ENCODE measurements around the gene RABGAP1. TPM values are rescaled to one million over a fixed set of nuclear protein-coding genes. Genes with fewer than 3 reads are reported as not detected.
A peak's percentile ranks its signal among the peaks of the same experiment; 100 is the strongest.

Gene RABGAP1
- total and polyA plus RNA-seq, 8 donors: 52.6 to 85.9 (median 76.2) TPM

DNA sequence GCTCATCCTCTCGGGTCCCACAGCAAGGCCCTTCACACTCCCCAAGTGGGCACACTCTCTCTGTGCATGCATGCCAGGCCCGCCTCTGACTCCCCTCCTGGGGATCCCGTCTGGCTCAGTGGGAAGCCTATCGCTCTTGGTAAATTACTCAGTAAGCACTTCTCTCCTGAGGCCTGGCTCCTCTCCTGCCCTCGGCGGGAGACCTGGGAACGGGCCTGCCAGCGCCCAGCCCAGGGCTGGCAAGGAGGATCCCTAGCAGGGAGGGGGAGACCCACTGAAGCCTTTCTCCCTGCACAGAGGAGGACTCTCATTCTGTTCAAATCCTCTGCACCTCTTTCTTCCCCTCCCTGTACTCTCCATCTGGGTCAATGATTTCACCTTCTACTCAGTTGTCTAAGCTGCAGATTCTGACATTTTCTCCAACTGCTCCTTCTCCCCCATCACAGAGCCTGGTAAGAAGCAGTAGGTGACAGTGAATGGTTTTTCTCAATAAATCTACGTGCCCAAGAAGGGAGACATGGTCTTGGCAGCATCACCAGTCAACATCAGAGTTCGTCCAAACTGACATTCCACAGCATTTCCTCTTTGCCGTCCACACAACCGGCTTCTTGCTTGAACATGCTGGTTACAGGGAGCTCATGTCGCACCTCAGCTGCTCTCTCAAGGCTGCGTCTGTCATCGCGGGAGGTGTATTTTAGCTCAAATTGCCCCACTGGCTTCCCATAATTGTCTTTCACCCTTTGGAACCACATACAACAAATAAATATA, 174.5 kb downstream of the RABGAP1 start:
- Histone ChIP-seq H3K27me3 (no peaks in the 10 kb centered on the region), H3K27ac (no peak overlapping the region), H3K4me1 (no peaks in the 10 kb centered on the region), H3K9me3 (no peaks in the 10 kb centered on the region), H3K4me3 (no peak overlapping the region), H3K36me3 (no peaks in the 10 kb centered on the region)
- DNase-seq (no peak), ATAC-seq (no peak)
- TF ChIP-seq, protein P1, sequence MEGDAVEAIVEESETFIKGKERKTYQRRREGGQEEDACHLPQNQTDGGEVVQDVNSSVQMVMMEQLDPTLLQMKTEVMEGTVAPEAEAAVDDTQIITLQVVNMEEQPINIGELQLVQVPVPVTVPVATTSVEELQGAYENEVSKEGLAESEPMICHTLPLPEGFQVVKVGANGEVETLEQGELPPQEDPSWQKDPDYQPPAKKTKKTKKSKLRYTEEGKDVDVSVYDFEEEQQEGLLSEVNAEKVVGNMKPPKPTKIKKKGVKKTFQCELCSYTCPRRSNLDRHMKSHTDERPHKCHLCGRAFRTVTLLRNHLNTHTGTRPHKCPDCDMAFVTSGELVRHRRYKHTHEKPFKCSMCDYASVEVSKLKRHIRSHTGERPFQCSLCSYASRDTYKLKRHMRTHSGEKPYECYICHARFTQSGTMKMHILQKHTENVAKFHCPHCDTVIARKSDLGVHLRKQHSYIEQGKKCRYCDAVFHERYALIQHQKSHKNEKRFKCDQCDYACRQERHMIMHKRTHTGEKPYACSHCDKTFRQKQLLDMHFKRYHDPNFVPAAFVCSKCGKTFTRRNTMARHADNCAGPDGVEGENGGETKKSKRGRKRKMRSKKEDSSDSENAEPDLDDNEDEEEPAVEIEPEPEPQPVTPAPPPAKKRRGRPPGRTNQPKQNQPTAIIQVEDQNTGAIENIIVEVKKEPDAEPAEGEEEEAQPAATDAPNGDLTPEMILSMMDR (IDR thresholded peaks at IDR 0.05): no peak
- intact Hi-C loops (cut with DNase I): no loop called here

DNA sequence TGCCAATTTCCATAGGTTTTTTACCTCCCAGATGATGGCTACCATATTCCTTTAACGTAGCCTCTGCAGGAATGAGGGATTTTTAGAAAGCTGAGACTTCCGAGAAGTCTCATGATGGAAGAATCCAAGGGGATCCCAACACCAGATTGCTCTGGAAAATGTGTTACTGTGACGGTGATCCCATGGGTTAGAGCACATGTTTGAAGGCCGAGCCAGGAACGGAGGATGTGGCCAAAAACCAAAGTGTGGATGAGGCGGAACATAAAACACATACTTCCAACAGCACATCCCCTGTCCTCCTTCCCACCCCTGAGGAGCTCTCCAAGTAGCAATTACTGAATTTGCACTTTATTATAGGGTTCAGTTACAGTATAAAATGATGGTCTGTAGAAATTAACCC, 175.2 kb downstream of the RABGAP1 start:
- no peaks in the 10 kb centered on the region for H3K36me3 ChIP-seq
- TF ChIP-seq, protein P1 (IDR thresholded peaks at IDR 0.05): no peak
- DNase-seq (no peak), ATAC-seq (no peak)
- intact Hi-C loops (cut with DNase I): no loop called here
- H3K27me3 ChIP-seq: no peaks in the 10 kb centered on the region
- H3K27ac ChIP-seq: no peak overlapping the region
- H3K4me3 ChIP-seq: no peak overlapping the region
- no peaks in the 10 kb centered on the region for H3K9me3 ChIP-seq
- H3K4me1 ChIP-seq: no peaks in the 10 kb centered on the region

DNA sequence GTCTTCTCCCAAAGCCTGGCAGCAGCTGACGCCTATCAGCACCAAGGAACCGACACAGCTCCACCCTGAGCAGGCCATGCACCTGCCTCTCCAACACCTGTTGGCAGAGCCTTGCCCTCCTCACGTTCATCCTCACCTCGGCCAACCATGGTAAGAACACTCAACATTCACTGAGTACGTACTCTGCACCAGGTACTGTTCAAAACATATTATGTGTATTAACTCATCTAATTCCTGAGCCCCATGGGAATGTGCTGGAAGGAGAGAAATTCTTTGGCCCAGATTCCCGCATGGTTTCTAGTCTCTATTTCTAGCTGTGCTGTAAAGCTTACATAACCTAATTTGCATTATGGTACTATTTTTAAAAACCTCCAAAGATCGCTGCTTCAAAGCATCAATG, 178.7 kb downstream of the RABGAP1 start:
- Histone ChIP-seq H3K4me1 (no peaks in the 10 kb centered on the region), H3K27me3 (no peaks in the 10 kb centered on the region), H3K36me3 (no peaks in the 10 kb centered on the region), H3K4me3 (no peak overlapping the region), H3K9me3 (no peaks in the 10 kb centered on the region), H3K27ac (no peak overlapping the region)
- ATAC-seq (peak; percentile 94), DNase-seq (peak in 1 of 4 donors; percentile 55)
- TF ChIP-seq, protein P1 (IDR thresholded peaks at IDR 0.05): no peak
- intact Hi-C loops (cut with DNase I): no loop called here

DNA sequence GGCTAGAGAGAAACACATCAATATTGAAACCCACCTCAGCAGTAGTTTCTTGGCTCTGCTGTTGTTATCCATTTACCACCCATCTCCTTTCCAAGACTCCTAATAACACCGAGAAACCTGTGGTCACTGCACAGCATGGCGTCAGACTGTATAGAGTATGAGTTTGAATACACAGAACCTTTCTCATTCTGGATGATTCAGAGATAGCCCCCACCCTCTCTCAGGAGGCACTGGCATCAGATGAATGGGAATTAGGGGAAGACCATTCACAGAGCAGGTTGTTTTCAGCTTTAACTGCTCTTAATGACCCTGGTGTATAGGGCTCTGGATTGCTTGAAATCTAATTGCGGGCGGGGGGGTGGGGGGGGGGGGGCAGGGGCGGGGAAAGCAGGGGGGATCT, 179.3 kb downstream of the RABGAP1 start:
- ATAC-seq (no peak), DNase-seq (no peak)
- intact Hi-C loops (cut with DNase I): no loop called here
- Histone ChIP-seq H3K9me3 (no peaks in the 10 kb centered on the region), H3K4me1 (no peaks in the 10 kb centered on the region), H3K27me3 (no peaks in the 10 kb centered on the region), H3K4me3 (no peak overlapping the region), H3K36me3 (no peaks in the 10 kb centered on the region), H3K27ac (no peak overlapping the region)
- TF ChIP-seq, protein P1 (IDR thresholded peaks at IDR 0.05): no peak

DNA sequence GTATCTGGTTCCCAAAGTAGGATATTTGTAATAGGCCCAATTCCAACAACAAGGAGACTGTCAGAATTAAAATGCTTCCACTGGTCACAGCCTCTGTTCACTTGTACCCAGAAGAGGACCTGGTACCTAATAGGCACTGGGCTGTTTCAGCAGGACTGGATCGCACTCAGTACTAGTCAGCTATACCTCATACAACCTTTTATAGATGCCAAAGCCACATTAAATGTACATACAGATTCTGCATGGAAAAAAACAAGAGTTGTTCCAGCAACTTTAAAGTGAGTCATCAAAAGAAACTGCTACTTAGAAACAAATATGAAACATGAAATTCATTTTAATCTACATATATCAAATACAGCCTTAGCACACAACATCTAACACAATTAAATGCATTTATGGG, 180.1 kb downstream of the RABGAP1 start:
- DNase-seq: no peak
- Histone ChIP-seq H3K27me3 (no peaks in the 10 kb centered on the region), H3K36me3 (no peaks in the 10 kb centered on the region), H3K9me3 (no peaks in the 10 kb centered on the region), H3K4me3 (no peak overlapping the region), H3K27ac (no peak overlapping the region), H3K4me1 (no peaks in the 10 kb centered on the region)
- no peak for ATAC-seq
- TF ChIP-seq, protein P1 (IDR thresholded peaks at IDR 0.05): no peak
- intact Hi-C loops (cut with DNase I): no loop called here
